A549 (cell line): ENCODE measurements around the gene MSGN1. TPM values are rescaled to one million over a fixed set of nuclear protein-coding genes. Genes with fewer than 3 reads are reported as not detected.

Experiments used
- ATAC-seq, 2 experiments: fragments of 200-7000 bp in 1 of 2; fragments of >200 bp in 1 of 2; cut with Nextera tagmentation in 1 of 2; cut with Tn5 transposase in 1 of 2; 3 replicates each; pipeline versions ENCODE4 v1.8.0 to v1.9.1; 2018 to 2020; ENCODE audit warnings: mild to moderate bottlenecking in 1 of 2, moderate library complexity in 1 of 2
- CTCF ChIA-PET: fragments of 300-600 bp; sonication (Branson Sonifier 250); formaldehyde crosslinking; extraction: SDS; loops from one replicate; lab custom pipeline; 2021; ENCODE audit warnings: antibody characterized with exemption, inconsistent platforms; lab: Yijun Ruan, JAX
- POLR2A ChIA-PET: fragments of 350-600 bp; formaldehyde crosslinking; extraction: SDS; loops from one replicate; lab custom pipeline; 2021; ENCODE audit warnings: antibody characterized with exemption, inconsistent platforms; lab: Yijun Ruan, JAX
- DNase-seq, 2 experiments: peaks; one replicate each; pipeline versions ENCODE4 v3.0.0 to v3.0.0-alpha.2; 2011 to 2016; ENCODE audit warnings: low read depth in 1 of 2, low spot score in 1 of 2
- FAIRE-seq: peaks from 2 replicates; lab custom pipeline; 2011; peaks lifted over from hg19 to GRCh38; lab: Jason Lieb, UNC
- H3K27ac ChIP-seq, 2 experiments: fragments of >200 bp; sonication (Bioruptor Twin); formaldehyde crosslinking; 3 replicates each; pipeline ENCODE4 v1.5.1; 2016 to 2017
- H3K4me1 ChIP-seq: fragments of >200 bp; sonication (Bioruptor Twin); formaldehyde crosslinking; 3 replicates; pipeline ENCODE4 v1.6.1; 2016
- H3K4me2 ChIP-seq: fragments of >200 bp; sonication (Bioruptor Twin); formaldehyde crosslinking; 3 replicates; pipeline ENCODE4 v1.6.1; 2016
- H3K4me3 ChIP-seq: fragments of >200 bp; sonication (Bioruptor Twin); formaldehyde crosslinking; 3 replicates; pipeline ENCODE4 v1.5.1; 2016
- H3K9me3 ChIP-seq: fragments of >200 bp; sonication (Bioruptor Twin); formaldehyde crosslinking; 3 replicates; pipeline ENCODE4 v1.6.1; 2016
- BCL3 ChIP-seq: fragments of >200 bp; sonication (Bioruptor Twin); formaldehyde crosslinking; IDR thresholded peaks from 3 replicates; pipeline ENCODE4 v1.6.1; 2016
- CBX2 ChIP-seq: fragments of 200-600 bp; sonication (generic); IDR thresholded peaks from 2 replicates; pipeline ENCODE4 v1.6.1; 2016; ENCODE audit warnings: low read depth, mild to moderate bottlenecking, borderline replicate concordance
- CBX8 ChIP-seq: fragments of 200-600 bp; sonication (generic); IDR thresholded peaks from 2 replicates; pipeline ENCODE4 v1.6.1; 2016
- CEBPB ChIP-seq, 2 experiments: fragments of >200 bp in 1 of 2; sonication (Bioruptor Twin) in 1 of 2; formaldehyde crosslinking in 1 of 2; IDR thresholded peaks; 2 replicates each; pipeline ENCODE4 v1.6.1; 2012 to 2016
- CHD4 ChIP-seq: fragments of 200-600 bp; sonication (generic); IDR thresholded peaks from 2 replicates; pipeline ENCODE4 v1.6.1; 2016; ENCODE audit warnings: antibody characterized with exemption, mild to moderate bottlenecking, borderline replicate concordance
- EHF ChIP-seq: fragments of 250-450 bp; sonication (Bioruptor Pico); IDR thresholded peaks from 2 replicates; pipeline ENCODE4 v1.5.0; 2020; ENCODE audit warnings: mild to moderate bottlenecking
- EP300 ChIP-seq, 2 experiments: fragments of >200 bp; sonication (Bioruptor Twin); formaldehyde crosslinking; IDR thresholded peaks; 2 replicates in 1 of 2; 3 replicates in 1 of 2; pipeline ENCODE4 v1.6.1; 2016 to 2017
- FOSL2 ChIP-seq, 2 experiments: fragments of 450-650 bp in 1 of 2; fragments of >200 bp in 1 of 2; sonication (Bioruptor Twin) in 1 of 2; formaldehyde crosslinking; IDR thresholded peaks; 2 replicates each; pipeline versions ENCODE4 v1.5.0 to v1.6.1; 2016 to 2020; ENCODE audit warnings: mild to moderate bottlenecking in 1 of 2, moderate library complexity in 1 of 2
- FOXS1 ChIP-seq: fragments of 250-450 bp; sonication (Bioruptor Pico); IDR thresholded peaks from 2 replicates; pipeline ENCODE4 v1.5.0; 2020; ENCODE audit warnings: mild to moderate bottlenecking, moderate library complexity
- GATA3 ChIP-seq: IDR thresholded peaks from 2 replicates; pipeline ENCODE4 v1.6.1; 2012; ENCODE audit warnings: borderline replicate concordance
- HOXB13 ChIP-seq: fragments of 250-450 bp; sonication (Bioruptor Pico); IDR thresholded peaks from 2 replicates; pipeline ENCODE4 v1.5.0; 2020; ENCODE audit warnings: low read depth, mild to moderate bottlenecking, moderate library complexity
- HOXB5 ChIP-seq: fragments of 250-450 bp; sonication (Bioruptor Pico); IDR thresholded peaks from 2 replicates; pipeline ENCODE4 v1.5.0; 2020; ENCODE audit warnings: mild to moderate bottlenecking, moderate library complexity
- JUN ChIP-seq, 2 experiments: fragments of >200 bp; sonication (Bioruptor Twin); formaldehyde crosslinking; IDR thresholded peaks; 2 replicates in 1 of 2; 3 replicates in 1 of 2; pipeline ENCODE4 v1.6.1; 2016 to 2017
- JUNB ChIP-seq: fragments of >200 bp; sonication (Bioruptor Twin); formaldehyde crosslinking; IDR thresholded peaks from 2 replicates; pipeline ENCODE4 v1.6.1; 2016
- KDM5A ChIP-seq: fragments of 200-600 bp; sonication (generic); IDR thresholded peaks from 2 replicates; pipeline ENCODE4 v1.6.1; 2016; ENCODE audit warnings: antibody characterized with exemption, mild to moderate bottlenecking
- MAFK ChIP-seq: fragments of 450-650 bp; IDR thresholded peaks from 2 replicates; pipeline ENCODE4 v1.6.1; 2014; ENCODE audit not compliant: partially characterized antibody
- MYC ChIP-seq: IDR thresholded peaks from 2 replicates; pipeline ENCODE4 v1.6.1; 2012; ENCODE audit warnings: mild to moderate bottlenecking, inconsistent platforms, low read length, improper control_type of control experiment, borderline replicate concordance
- NFE2L2 ChIP-seq: fragments of 150-350 bp; conservative IDR thresholded peaks from 2 replicates; pipeline ENCODE4 v1.6.1; 2014; ENCODE audit warnings: low read length
- NR3C1 ChIP-seq: fragments of >200 bp; sonication (Bioruptor Twin); formaldehyde crosslinking; IDR thresholded peaks from 3 replicates; pipeline ENCODE4 v1.6.1; 2017
- PHF8 ChIP-seq: fragments of 200-600 bp; sonication (generic); IDR thresholded peaks from 2 replicates; pipeline ENCODE4 v1.6.1; 2016; ENCODE audit warnings: low read depth, mild to moderate bottlenecking, antibody characterized with exemption, moderate library complexity, borderline replicate concordance
- POLR2A ChIP-seq: IDR thresholded peaks from 2 replicates; pipeline ENCODE4 v1.6.1; 2012; ENCODE audit warnings: mild to moderate bottlenecking, low read length
- POLR2AphosphoS2 ChIP-seq: conservative IDR thresholded peaks from 2 replicates; pipeline ENCODE4 v1.6.1; 2012; ENCODE audit warnings: low read length, improper control_type of control experiment, inconsistent platforms
- RAD21 ChIP-seq, 2 experiments: fragments of >200 bp in 1 of 2; sonication (Bioruptor Twin) in 1 of 2; formaldehyde crosslinking in 1 of 2; IDR thresholded peaks in 1 of 2; conservative IDR thresholded peaks in 1 of 2; 2 replicates in 1 of 2; 3 replicates in 1 of 2; pipeline ENCODE4 v1.6.1; 2012 to 2018; ENCODE audit warnings: inconsistent platforms in 1 of 2
- TFCP2L1 ChIP-seq: fragments of 250-450 bp; sonication (Bioruptor Pico); IDR thresholded peaks from 2 replicates; pipeline ENCODE4 v1.5.0; 2021; ENCODE audit warnings: mild to moderate bottlenecking
- TP53 ChIP-seq: fragments of 250-450 bp; sonication (Bioruptor Pico); IDR thresholded peaks from 2 replicates; pipeline ENCODE4 v1.5.0; 2021; ENCODE audit warnings: mild to moderate bottlenecking, moderate library complexity
- ZC3H11A ChIP-seq: fragments of 450-650 bp; IDR thresholded peaks from 2 replicates; pipeline ENCODE4 v1.6.1; 2014; ENCODE audit warnings: antibody characterized with exemption, mild to moderate bottlenecking
- ZNF302 ChIP-seq: fragments of 250-450 bp; sonication (Bioruptor Pico); IDR thresholded peaks from 2 replicates; pipeline ENCODE4 v1.9.0; 2021; ENCODE audit warnings: inconsistent platforms, mild to moderate bottlenecking, moderate library complexity
- ZSCAN20 ChIP-seq: fragments of 250-450 bp; sonication (Bioruptor Pico); IDR thresholded peaks from 2 replicates; pipeline ENCODE4 v1.8.0; 2022; ENCODE audit warnings: mild to moderate bottlenecking, moderate library complexity
- WGBS: methylation state at CpG from one replicate; pipeline ENCODE4 v1.1.6; 2017; ENCODE audit errors: missing lambda C conversion rate; 5-methylcytosine and 5-hydroxymethylcytosine counted together
- polyA plus RNA-seq, 4 experiments: library from polyadenylated mRNA; depleted of rRNA in 3 of 4; stranded (reverse); fragments of >200 nt; fragmentation: RNase III in 1 of 4; extraction: RNeasy Plus Mini Kit Qiagen cat#74134 plus additional on column Dnase treatment in 1 of 4; gene quantifications; 2 replicates in 3 of 4; 3 replicates in 1 of 4; pipeline ENCODE4 v1.2.3, GENCODE V29; 2011 to 2017
- TF ChIP-seq, protein P1 (sequence below): fragments of 200-600 bp; sonication (generic); IDR thresholded peaks from 2 replicates; pipeline ENCODE4 v1.6.1; 2016; ENCODE audit warnings: antibody characterized with exemption, mild to moderate bottlenecking, moderate library complexity
- TF ChIP-seq, protein P2 (sequence below): fragments of >200 bp; sonication (Bioruptor Twin); formaldehyde crosslinking; IDR thresholded peaks from 2 replicates; pipeline ENCODE4 v1.6.1; 2016
- TF ChIP-seq, protein P3 (sequence below): IDR thresholded peaks from 2 replicates; pipeline ENCODE4 v1.6.1; 2012

The MSGN1 gene
- polyA plus RNA-seq, 2 of the 4 experiments (the other 2 are of a cell fraction): not detected

DNA sequence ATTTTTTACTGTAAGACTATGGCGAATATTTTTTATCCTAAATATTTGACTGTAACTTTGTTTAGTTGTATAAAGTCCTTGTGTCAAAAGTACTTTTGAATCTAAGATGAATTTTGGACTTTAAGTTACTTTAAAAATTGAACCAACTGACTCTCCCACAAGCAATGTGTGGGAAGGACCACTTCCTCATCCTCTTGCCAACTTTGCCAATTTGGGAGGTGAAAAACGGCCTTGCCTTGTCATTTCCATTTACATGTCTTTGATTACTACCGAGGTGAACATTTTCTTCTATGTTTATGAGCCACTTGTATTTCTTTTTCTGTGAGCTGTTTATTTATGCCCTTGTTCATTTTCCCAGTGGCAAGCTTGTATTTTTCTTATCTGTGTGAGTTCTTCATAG is 12.8 kb upstream of the MSGN1 start:
- POLR2A ChIA-PET: no interaction called here
- 28% methylated on average over 3 of the region's 3 CpGs for WGBS
- no peak for DNase-seq
- no peak for TF ChIP-seq FOXS1 (CRISPR knock-in tag)
- TF ChIP-seq, all 56 proteins: peak for 0
- H3K4me1 ChIP-seq: no peaks in the 10 kb centered on the region
- CTCF ChIA-PET: no interaction called here
- H3K9me3 ChIP-seq: no peaks in the 10 kb centered on the region
- H3K4me3 ChIP-seq: no peak overlapping the region
- H3K4me2 ChIP-seq: no peak overlapping the region
- no peak for FAIRE-seq
- no peak overlapping the region for H3K27ac ChIP-seq
- no peak for ATAC-seq

DNA sequence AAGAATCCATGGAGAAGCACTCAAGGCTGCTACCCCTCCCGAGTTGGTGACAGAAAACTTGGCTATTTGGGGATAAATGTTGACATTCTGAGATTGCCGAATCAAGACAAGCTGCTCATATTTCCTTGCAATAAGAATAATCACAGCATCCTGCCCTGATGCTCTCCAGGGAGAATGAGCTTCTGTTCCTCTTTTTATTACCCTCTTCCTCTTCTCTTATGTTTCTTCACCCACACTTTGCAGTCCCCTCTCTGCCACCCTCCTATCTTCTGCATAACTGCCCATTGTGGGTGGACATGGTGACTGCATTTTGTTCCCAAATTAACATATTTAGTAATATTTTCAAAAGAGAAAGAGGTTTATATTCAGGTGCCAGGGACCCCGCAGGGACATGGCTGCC is 11.9 kb upstream of the MSGN1 start:
- POLR2A ChIA-PET: no interaction called here
- Histone ChIP-seq H3K27ac (no peak overlapping the region), H3K4me2 (no peak overlapping the region), H3K9me3 (no peaks in the 10 kb centered on the region)
- no peak for DNase-seq
- WGBS: 39% methylated on average over 3 of the region's 3 CpGs
- no peak for TF ChIP-seq POLR2AphosphoS2
- no peak for TF ChIP-seq ZNF302 (CRISPR knock-in tag)
- no peak for TF ChIP-seq PHF8
- TF ChIP-seq CBX8: no peak
- TF ChIP-seq CBX2: no peak
- TF ChIP-seq BCL3: no peak
- TF ChIP-seq, protein P1, sequence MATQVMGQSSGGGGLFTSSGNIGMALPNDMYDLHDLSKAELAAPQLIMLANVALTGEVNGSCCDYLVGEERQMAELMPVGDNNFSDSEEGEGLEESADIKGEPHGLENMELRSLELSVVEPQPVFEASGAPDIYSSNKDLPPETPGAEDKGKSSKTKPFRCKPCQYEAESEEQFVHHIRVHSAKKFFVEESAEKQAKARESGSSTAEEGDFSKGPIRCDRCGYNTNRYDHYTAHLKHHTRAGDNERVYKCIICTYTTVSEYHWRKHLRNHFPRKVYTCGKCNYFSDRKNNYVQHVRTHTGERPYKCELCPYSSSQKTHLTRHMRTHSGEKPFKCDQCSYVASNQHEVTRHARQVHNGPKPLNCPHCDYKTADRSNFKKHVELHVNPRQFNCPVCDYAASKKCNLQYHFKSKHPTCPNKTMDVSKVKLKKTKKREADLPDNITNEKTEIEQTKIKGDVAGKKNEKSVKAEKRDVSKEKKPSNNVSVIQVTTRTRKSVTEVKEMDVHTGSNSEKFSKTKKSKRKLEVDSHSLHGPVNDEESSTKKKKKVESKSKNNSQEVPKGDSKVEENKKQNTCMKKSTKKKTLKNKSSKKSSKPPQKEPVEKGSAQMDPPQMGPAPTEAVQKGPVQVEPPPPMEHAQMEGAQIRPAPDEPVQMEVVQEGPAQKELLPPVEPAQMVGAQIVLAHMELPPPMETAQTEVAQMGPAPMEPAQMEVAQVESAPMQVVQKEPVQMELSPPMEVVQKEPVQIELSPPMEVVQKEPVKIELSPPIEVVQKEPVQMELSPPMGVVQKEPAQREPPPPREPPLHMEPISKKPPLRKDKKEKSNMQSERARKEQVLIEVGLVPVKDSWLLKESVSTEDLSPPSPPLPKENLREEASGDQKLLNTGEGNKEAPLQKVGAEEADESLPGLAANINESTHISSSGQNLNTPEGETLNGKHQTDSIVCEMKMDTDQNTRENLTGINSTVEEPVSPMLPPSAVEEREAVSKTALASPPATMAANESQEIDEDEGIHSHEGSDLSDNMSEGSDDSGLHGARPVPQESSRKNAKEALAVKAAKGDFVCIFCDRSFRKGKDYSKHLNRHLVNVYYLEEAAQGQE: no peak
- TF ChIP-seq HOXB5 (CRISPR knock-in tag): no peak
- TF ChIP-seq ZC3H11A: no peak
- no peak for TF ChIP-seq HOXB13 (CRISPR knock-in tag)
- TF ChIP-seq TFCP2L1 (CRISPR knock-in tag): no peak
- no peak for TF ChIP-seq MAFK
- no peak for TF ChIP-seq POLR2A
- no peak for TF ChIP-seq ZSCAN20
- TF ChIP-seq NR3C1: no peak
- no peak for TF ChIP-seq EHF
- TF ChIP-seq JUN (IDR thresholded peaks at IDR 0.05): no peak
- no peak for TF ChIP-seq CHD4
- TF ChIP-seq, all 56 proteins: peak for 0
- CTCF ChIA-PET: no interaction called here
- no peak for FAIRE-seq
- Histone ChIP-seq H3K4me3 (no peak overlapping the region), H3K4me1 (no peaks in the 10 kb centered on the region)
- no peak for ATAC-seq

GRCh38 chr2:17805166-17805565 is 11.1 kb upstream of the MSGN1 start:
- no peak overlapping the region for H3K4me3 ChIP-seq
- WGBS: 55% methylated on average over 2 of the region's 2 CpGs
- no peak overlapping the region for H3K4me2 ChIP-seq
- no peak overlapping the region for H3K27ac ChIP-seq
- DNase-seq (no peak), ATAC-seq (no peak), FAIRE-seq (no peak)
- H3K9me3 ChIP-seq: no peaks in the 10 kb centered on the region
- ChIA-PET CTCF (interaction anchor here (0.8 to 1.6 kb wide), 5 partner anchors 9 to 150 kb away, joined by 3 to 5 read pairs (median 3); no protein-coding TSS in a partner anchor), POLR2A (no interaction called here)
- no peaks in the 10 kb centered on the region for H3K4me1 ChIP-seq
- TF ChIP-seq, protein P2, sequence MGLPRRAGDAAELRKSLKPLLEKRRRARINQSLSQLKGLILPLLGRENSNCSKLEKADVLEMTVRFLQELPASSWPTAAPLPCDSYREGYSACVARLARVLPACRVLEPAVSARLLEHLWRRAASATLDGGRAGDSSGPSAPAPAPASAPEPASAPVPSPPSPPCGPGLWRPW: no peak
- TF ChIP-seq RAD21 (conservative IDR thresholded peaks at IDR 0.05 in 1 of 2, IDR thresholded peaks at IDR 0.05 in 1 of 2) (no peak), JUNB (no peak), TFCP2L1 (CRISPR knock-in tag) (no peak), TP53 (CRISPR knock-in tag) (no peak), CEBPB (IDR thresholded peaks at IDR 0.05) (no peak), EP300 (IDR thresholded peaks at IDR 0.05) (no peak), GATA3 (no peak), FOXS1 (CRISPR knock-in tag) (no peak), MYC (no peak), POLR2A (no peak), POLR2AphosphoS2 (no peak), FOSL2 (IDR thresholded peaks at IDR 0.05) (no peak), FOSL2 (CRISPR knock-in tag; IDR thresholded peaks at IDR 0.05) (no peak), HOXB5 (CRISPR knock-in tag) (no peak), KDM5A (no peak), NFE2L2 (no peak)
- TF ChIP-seq, protein P3, sequence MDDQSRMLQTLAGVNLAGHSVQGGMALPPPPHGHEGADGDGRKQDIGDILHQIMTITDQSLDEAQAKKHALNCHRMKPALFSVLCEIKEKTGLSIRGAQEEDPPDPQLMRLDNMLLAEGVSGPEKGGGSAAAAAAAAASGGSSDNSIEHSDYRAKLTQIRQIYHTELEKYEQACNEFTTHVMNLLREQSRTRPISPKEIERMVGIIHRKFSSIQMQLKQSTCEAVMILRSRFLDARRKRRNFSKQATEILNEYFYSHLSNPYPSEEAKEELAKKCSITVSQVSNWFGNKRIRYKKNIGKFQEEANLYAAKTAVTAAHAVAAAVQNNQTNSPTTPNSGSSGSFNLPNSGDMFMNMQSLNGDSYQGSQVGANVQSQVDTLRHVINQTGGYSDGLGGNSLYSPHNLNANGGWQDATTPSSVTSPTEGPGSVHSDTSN: no peak
